OCI-LY7 (cell line): ENCODE results near the gene RASSF5. TPM values are rescaled to one million over a fixed set of nuclear protein-coding genes. Genes with fewer than 3 reads are reported as not detected.
"Not testable (repeated sequence)": the region's sequence is repeated elsewhere in the genome, so short reads cannot be mapped to it uniquely, and the experiment has no call there.

Experiments
- BruUV-seq: library from RNA; stranded (reverse); fragments of 400-500 nt; replicated peaks from 2 replicates; lab custom pipeline; 2021; lab: Mats Ljungman, UMichigan
- CTCF ChIA-PET: fragments of 300-600 bp; sonication (Branson Sonifier 250); formaldehyde crosslinking; loops from one replicate; lab custom pipeline; 2022; ENCODE audit warnings: antibody characterized with exemption; ENCODE audit not compliant: unreplicated experiment; lab: Charles Lee
- POLR2A ChIA-PET: fragments of 300-600 bp; sonication (Branson Sonifier 250); formaldehyde crosslinking; loops from one replicate; lab custom pipeline; 2022; ENCODE audit warnings: antibody characterized with exemption; lab: Charles Lee
- DNase-seq: peaks from one replicate; pipeline ENCODE4 v3.0.0-alpha.2; 2015; ENCODE audit warnings: low spot score
- H2AFZ ChIP-seq: fragments of 200-600 bp; sonication (generic), shearing (Covaris generic); 2 replicates; pipeline ENCODE4 v1.6.1; 2014; ENCODE audit warnings: mild to moderate bottlenecking, antibody characterized with exemption, low read length, moderate library complexity
- H3K27ac ChIP-seq: fragments of 200-600 bp; sonication (generic); 2 replicates; pipeline ENCODE4 v1.5.1; 2014; ENCODE audit warnings: mixed run types, low read depth, mild to moderate bottlenecking, moderate library complexity, low read length, inconsistent platforms; ENCODE audit not compliant: poor library complexity, severe bottlenecking
- H3K36me3 ChIP-seq: fragments of 200-600 bp; sonication (generic); 2 replicates; pipeline ENCODE4 v1.6.1; 2014; ENCODE audit warnings: mild to moderate bottlenecking, antibody characterized with exemption, low read length, moderate library complexity, mixed read lengths; ENCODE audit not compliant: insufficient read depth
- H3K4me1 ChIP-seq: fragments of 200-600 bp; sonication (generic); 2 replicates; pipeline ENCODE4 v1.5.1; 2014; ENCODE audit warnings: mild to moderate bottlenecking, low read length; ENCODE audit not compliant: insufficient read depth, poor library complexity, severe bottlenecking
- H3K4me2 ChIP-seq: fragments of 200-600 bp; sonication (generic); 2 replicates; pipeline ENCODE4 v1.6.1; 2014; ENCODE audit warnings: mild to moderate bottlenecking, low read length
- H3K4me3 ChIP-seq: fragments of 200-600 bp; sonication (generic); 2 replicates; pipeline ENCODE4 v1.5.1; 2014; ENCODE audit warnings: mild to moderate bottlenecking, low read depth, low read length; ENCODE audit not compliant: poor library complexity, severe bottlenecking
- H3K79me2 ChIP-seq: fragments of 200-600 bp; sonication (generic); 2 replicates; pipeline ENCODE4 v1.6.1; 2016; ENCODE audit warnings: low read depth, mild to moderate bottlenecking, low read length, moderate library complexity, mixed read lengths; ENCODE audit not compliant: insufficient read depth
- H3K9me2 ChIP-seq: fragments of 200-600 bp; sonication (generic); 2 replicates; pipeline ENCODE4 v1.6.1; 2016; ENCODE audit warnings: mild to moderate bottlenecking, low read length, mixed read lengths; ENCODE audit not compliant: insufficient read depth
- H3K9me3 ChIP-seq: fragments of 200-600 bp; sonication (generic); 2 replicates; pipeline ENCODE4 v1.6.1; 2014; ENCODE audit warnings: mild to moderate bottlenecking, mixed run types, low read length, mixed read lengths
- H4K20me1 ChIP-seq: fragments of 200-600 bp; sonication (generic); 2 replicates; pipeline ENCODE4 v1.6.1; 2014; ENCODE audit warnings: mild to moderate bottlenecking, antibody characterized with exemption, low read length, moderate library complexity, mixed read lengths; ENCODE audit not compliant: insufficient read depth
- EZH2phosphoT487 ChIP-seq: fragments of 200-600 bp; sonication (generic); IDR thresholded peaks from 2 replicates; pipeline ENCODE4 v1.6.1; 2018; ENCODE audit warnings: low read depth, borderline replicate concordance, mild to moderate bottlenecking, mixed run types, antibody characterized with exemption, low read length, moderate library complexity, mixed read lengths
- intact Hi-C: fragments of 100-400 bp; cut with micrococcal nuclease; formaldehyde crosslinking; loops from one replicate; pipeline ENCODE4 v1.10.0; 2022; ENCODE audit not compliant: unreplicated experiment
- total RNA-seq, 2 experiments: library from RNA; depleted of rRNA in 1 of 2; stranded (reverse); fragments of >200 nt in 1 of 2; shearing (Covaris generic) in 1 of 2; gene quantifications; 2 replicates each; pipeline ENCODE4 v1.2.3, GENCODE V29; 2014 to 2022
- TF ChIP-seq, protein P1 (sequence below): fragments of 200-600 bp; sonication (generic); conservative IDR thresholded peaks from 2 replicates; pipeline ENCODE4 v1.5.1; 2014; ENCODE audit warnings: mild to moderate bottlenecking, antibody characterized with exemption, low read length, moderate library complexity, mixed read lengths

Gene RASSF5
- total RNA-seq, 2 experiments from 2014 or later = 19.8 to 25.7 TPM

- no TSS peak for BruUV-seq
- H4K20me1 ChIP-seq = no peaks in the 10 kb centered on the region
- H3K4me1 ChIP-seq = no peaks in the 10 kb centered on the region
- intact Hi-C loops = no loop called here
- TF ChIP-seq EZH2phosphoT487 = no peak
- TF ChIP-seq, protein P1, sequence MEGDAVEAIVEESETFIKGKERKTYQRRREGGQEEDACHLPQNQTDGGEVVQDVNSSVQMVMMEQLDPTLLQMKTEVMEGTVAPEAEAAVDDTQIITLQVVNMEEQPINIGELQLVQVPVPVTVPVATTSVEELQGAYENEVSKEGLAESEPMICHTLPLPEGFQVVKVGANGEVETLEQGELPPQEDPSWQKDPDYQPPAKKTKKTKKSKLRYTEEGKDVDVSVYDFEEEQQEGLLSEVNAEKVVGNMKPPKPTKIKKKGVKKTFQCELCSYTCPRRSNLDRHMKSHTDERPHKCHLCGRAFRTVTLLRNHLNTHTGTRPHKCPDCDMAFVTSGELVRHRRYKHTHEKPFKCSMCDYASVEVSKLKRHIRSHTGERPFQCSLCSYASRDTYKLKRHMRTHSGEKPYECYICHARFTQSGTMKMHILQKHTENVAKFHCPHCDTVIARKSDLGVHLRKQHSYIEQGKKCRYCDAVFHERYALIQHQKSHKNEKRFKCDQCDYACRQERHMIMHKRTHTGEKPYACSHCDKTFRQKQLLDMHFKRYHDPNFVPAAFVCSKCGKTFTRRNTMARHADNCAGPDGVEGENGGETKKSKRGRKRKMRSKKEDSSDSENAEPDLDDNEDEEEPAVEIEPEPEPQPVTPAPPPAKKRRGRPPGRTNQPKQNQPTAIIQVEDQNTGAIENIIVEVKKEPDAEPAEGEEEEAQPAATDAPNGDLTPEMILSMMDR = no peak
- CTCF ChIA-PET = interaction anchor here (2.8 kb wide), 1 partner anchor 10 kb away, joined by 14 read pairs; the partner anchor contains the start of gene IKBKE
- no peak overlapping the region for H3K4me3 ChIP-seq
- POLR2A ChIA-PET = interaction anchor here (0.8 to 1.6 kb wide), 3 partner anchors 10 to 60 kb away, joined by 3 to 13 read pairs (median 3); partner anchors contain the start of gene IKBKE
- peaks cover 75% of the 10 kb centered on the region for H3K36me3 ChIP-seq
- H3K4me2 ChIP-seq = no peak overlapping the region
- no peaks in the 10 kb centered on the region for H3K9me3 ChIP-seq
- no peak overlapping the region for H2AFZ ChIP-seq
- H3K27ac ChIP-seq = no peak overlapping the region
- H3K9me2 ChIP-seq = no peaks in the 10 kb centered on the region
- H3K79me2 ChIP-seq = no peaks in the 10 kb centered on the region
- no peak for DNase-seq
These were observed 27.1 kb upstream of the RASSF5 start for GRCh38 chr1:206480211-206480610.

DNA sequence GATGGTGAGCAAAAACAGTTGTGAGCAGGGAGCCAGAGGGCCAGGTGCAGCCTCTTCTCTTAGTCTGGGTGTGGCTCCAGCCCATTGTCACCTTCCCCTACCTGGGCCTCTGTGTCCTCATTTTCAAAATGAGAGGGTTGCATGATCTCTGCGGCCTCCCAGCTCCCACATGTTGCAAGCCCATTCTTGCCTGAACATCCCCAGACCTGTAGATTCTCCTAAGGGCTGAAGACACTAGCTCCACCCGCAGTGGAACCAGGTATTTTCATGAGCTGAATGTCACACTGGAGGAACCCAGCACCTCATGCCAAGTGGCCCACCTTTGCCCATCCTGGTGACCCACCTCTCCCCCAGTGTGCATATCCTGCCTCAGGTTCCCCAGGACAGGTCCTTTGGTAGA lies 24.7 kb upstream of the RASSF5 start:
- Histone ChIP-seq H3K9me3 (no peaks in the 10 kb centered on the region), H3K79me2 (no peaks in the 10 kb centered on the region), H3K27ac (no peak overlapping the region), H2AFZ (no peak overlapping the region), H3K4me2 (no peak overlapping the region), H4K20me1 (no peaks in the 10 kb centered on the region), H3K9me2 (no peaks in the 10 kb centered on the region), H3K36me3 (peaks cover 58% of the 10 kb centered on the region), H3K4me3 (no peak overlapping the region), H3K4me1 (no peaks in the 10 kb centered on the region)
- intact Hi-C loops = no loop called here
- ChIA-PET CTCF (interaction anchor here (0.6 kb wide), 1 partner anchor 39 kb away, joined by 3 read pairs; no protein-coding TSS in a partner anchor), POLR2A (interaction anchor here (0.6 kb wide), 1 partner anchor 194 kb away, joined by 3 read pairs; no protein-coding TSS in a partner anchor)
- DNase-seq = no peak
- TF ChIP-seq, protein P1 = no peak
- TF ChIP-seq EZH2phosphoT487 = no peak
- no TSS peak for BruUV-seq

DNA sequence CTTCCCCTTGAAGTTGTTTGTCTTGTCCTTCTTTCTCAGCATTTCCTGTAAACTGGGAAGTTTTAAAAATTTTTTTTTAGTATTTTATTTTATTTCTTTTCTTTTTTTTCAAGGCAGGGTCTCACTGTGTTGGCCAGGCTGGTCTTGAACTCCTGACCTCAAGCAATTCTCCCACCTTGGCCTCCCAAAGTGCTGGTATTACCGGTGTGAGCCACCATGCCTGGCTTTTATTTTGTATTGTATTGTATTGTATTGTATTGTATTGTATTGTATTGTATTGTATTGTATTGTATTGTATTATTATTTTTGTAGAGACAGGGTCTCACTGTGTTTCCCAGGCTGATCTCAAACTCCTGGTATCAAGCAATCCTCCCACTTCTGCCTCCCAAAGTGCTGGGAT lies 23.5 kb upstream of the RASSF5 start:
- intact Hi-C loops, H4K20me1 ChIP-seq, H3K79me2 ChIP-seq, H3K9me3 ChIP-seq, H3K27ac ChIP-seq, H3K9me2 ChIP-seq, H3K4me2 ChIP-seq, H3K4me3 ChIP-seq, H2AFZ ChIP-seq, H3K4me1 ChIP-seq, POLR2A ChIA-PET, DNase-seq, BruUV-seq, CTCF ChIA-PET: not testable (repeated sequence)
- H3K36me3 ChIP-seq = peaks cover 53% of the 10 kb centered on the region
